SK-N-SH (cell line): ENCODE measurements around the gene PPP2R3C. TPM values are rescaled to one million over a fixed set of nuclear protein-coding genes. Genes with fewer than 3 reads are reported as not detected.

Experiments used
- CTCF ChIA-PET: fragments of 300-600, 350-600 bp; formaldehyde crosslinking; extraction: SDS; loops from one replicate; lab custom pipeline; 2021; lab: Yijun Ruan, JAX
- POLR2A ChIA-PET: fragments of 350-600 bp; sonication (Branson Sonifier 250); formaldehyde crosslinking; extraction: SDS; loops from one replicate; lab custom pipeline; 2020; ENCODE audit warnings: antibody characterized with exemption, inconsistent platforms; lab: Yijun Ruan, JAX
- DNase-seq: peaks from one replicate; pipeline ENCODE4 v3.0.0; 2012
- H2AFZ ChIP-seq: fragments of 200-600 bp; sonication (generic); 2 replicates; pipeline ENCODE4 v1.8.1; 2016; ENCODE audit warnings: antibody characterized with exemption, mild to moderate bottlenecking, low read depth
- H3F3A ChIP-seq: fragments of 200-600 bp; sonication (generic); replicated peaks from 2 replicates; pipeline ENCODE3; 2016; ENCODE audit warnings: antibody characterized with exemption, mild to moderate bottlenecking; ENCODE audit not compliant: insufficient read depth
- H3K27ac ChIP-seq, 2 experiments: fragments of 200-500 bp in 1 of 2; fragments of 200-600 bp in 1 of 2; sonication (Bioruptor generic) in 1 of 2; sonication (generic), shearing (Covaris generic) in 1 of 2; 2 replicates each; pipeline versions ENCODE4 v1.5.1 to v1.6.1; 2014 to 2016; ENCODE audit warnings: low read depth in 2 of 2, inconsistent platforms in 1 of 2, low read length in 1 of 2, mild to moderate bottlenecking in 1 of 2, mixed read lengths in 1 of 2
- H3K27me3 ChIP-seq: fragments of 200-600 bp; sonication (generic), shearing (Covaris generic); 2 replicates; pipeline ENCODE4 v1.6.1; 2016; ENCODE audit warnings: mixed run types; ENCODE audit not compliant: insufficient read depth
- H3K36me3 ChIP-seq, 2 experiments: fragments of 200-500 bp in 1 of 2; fragments of 200-600 bp in 1 of 2; sonication (Bioruptor generic) in 1 of 2; sonication (generic) in 1 of 2; replicated peaks in 1 of 2; 2 replicates each; pipeline versions ENCODE3 to v1.5.1; 2014 to 2016; ENCODE audit warnings: low read length in 1 of 2, mild to moderate bottlenecking in 1 of 2; ENCODE audit not compliant: insufficient read depth in 2 of 2, control insufficient read depth in 1 of 2
- H3K4me1 ChIP-seq, 2 experiments: fragments of 200-500 bp in 1 of 2; fragments of 200-600 bp in 1 of 2; sonication (Bioruptor generic) in 1 of 2; sonication (generic), shearing (Covaris generic) in 1 of 2; 2 replicates each; pipeline versions ENCODE4 v1.5.1 to v1.6.1; 2014 to 2016; ENCODE audit warnings: low read depth in 1 of 2, low read length in 1 of 2, mixed run types in 1 of 2; ENCODE audit not compliant: insufficient read depth in 2 of 2, control insufficient read depth in 1 of 2
- H3K4me2 ChIP-seq: fragments of 200-600 bp; sonication (generic), shearing (Covaris generic); 2 replicates; pipeline ENCODE4 v1.6.1; 2017; ENCODE audit warnings: mixed run types
- H3K4me3 ChIP-seq, 2 experiments: fragments of 200-500 bp in 1 of 2; fragments of 200-600 bp in 1 of 2; sonication (Bioruptor generic) in 1 of 2; sonication (generic), shearing (Covaris generic) in 1 of 2; 2 replicates each; pipeline versions ENCODE4 v1.5.1 to v1.8.1; 2014 to 2016; ENCODE audit warnings: low read depth in 2 of 2, inconsistent platforms in 1 of 2, low read length in 1 of 2, mild to moderate bottlenecking in 1 of 2, mixed read lengths in 1 of 2, moderate library complexity in 1 of 2
- H3K79me2 ChIP-seq: fragments of 200-600 bp; sonication (generic); 2 replicates; pipeline ENCODE4 v1.8.1; 2017; ENCODE audit warnings: mild to moderate bottlenecking; ENCODE audit not compliant: insufficient read depth
- H3K9ac ChIP-seq: fragments of 200-600 bp; sonication (generic); 2 replicates; pipeline ENCODE4 v1.6.1; 2017; ENCODE audit warnings: mixed run types
- H3K9me2 ChIP-seq: fragments of 200-600 bp; sonication (generic); 2 replicates; pipeline ENCODE4 v1.6.1; 2017; ENCODE audit warnings: mixed run types
- H3K9me3 ChIP-seq: fragments of 200-600 bp; sonication (generic); 2 replicates; pipeline ENCODE4 v1.6.1; 2017; ENCODE audit warnings: mixed run types, mild to moderate bottlenecking, moderate library complexity
- H4K20me1 ChIP-seq: fragments of 200-600 bp; sonication (generic); 2 replicates; pipeline ENCODE4 v1.6.1; 2017; ENCODE audit warnings: mild to moderate bottlenecking, mixed run types; ENCODE audit not compliant: insufficient read depth
- CHD2 ChIP-seq: fragments of 150-350 bp; IDR thresholded peaks from 2 replicates; pipeline ENCODE4 v1.6.1; 2018; ENCODE audit warnings: low read length; ENCODE audit not compliant: partially characterized antibody
- ELF1 ChIP-seq: IDR thresholded peaks from 2 replicates; pipeline ENCODE4 v1.4.0; 2012
- EP300 ChIP-seq, 2 experiments: IDR thresholded peaks; 2 replicates each; pipeline versions ENCODE4 v1.4.0 to v1.6.1; 2012; ENCODE audit warnings: borderline replicate concordance in 1 of 2, low read depth in 1 of 2, low read length in 1 of 2
- GABPA ChIP-seq: IDR thresholded peaks from 2 replicates; pipeline ENCODE4 v1.4.0; 2012; ENCODE audit warnings: low read depth, mild to moderate bottlenecking
- GATA2 ChIP-seq: sonication (generic); formaldehyde crosslinking; IDR thresholded peaks from 2 replicates; pipeline ENCODE4 v1.5.0; 2020; ENCODE audit warnings: mild to moderate bottlenecking, missing genetic modification reagents
- MEF2A ChIP-seq: IDR thresholded peaks from 2 replicates; pipeline ENCODE4 v1.4.0; 2012; ENCODE audit warnings: low read depth, borderline replicate concordance
- MXI1 ChIP-seq: IDR thresholded peaks from 2 replicates; pipeline ENCODE4 v1.6.1; 2012; ENCODE audit warnings: mild to moderate bottlenecking, low read depth, low read length, improper control_type of control experiment
- NFIC ChIP-seq: IDR thresholded peaks from 2 replicates; pipeline ENCODE4 v1.4.0; 2012; ENCODE audit warnings: borderline replicate concordance
- RFX5 ChIP-seq: IDR thresholded peaks from 2 replicates; pipeline ENCODE4 v1.6.1; 2012; ENCODE audit warnings: mild to moderate bottlenecking, improper control_type of control experiment, low read length
- RXRA ChIP-seq: IDR thresholded peaks from 2 replicates; pipeline ENCODE4 v1.4.0; 2012; ENCODE audit warnings: low read depth, mild to moderate bottlenecking, borderline replicate concordance
- SMC3 ChIP-seq: IDR thresholded peaks from 2 replicates; pipeline ENCODE4 v1.6.1; 2012; ENCODE audit warnings: low read depth, low read length, improper control_type of control experiment
- TAF1 ChIP-seq: IDR thresholded peaks from 2 replicates; pipeline ENCODE4 v1.6.1; 2012; ENCODE audit warnings: low read depth, mild to moderate bottlenecking, low read length, moderate library complexity, borderline replicate concordance
- TCF12 ChIP-seq: IDR thresholded peaks from 2 replicates; pipeline ENCODE4 v1.4.0; 2012
- YY1 ChIP-seq: IDR thresholded peaks from 2 replicates; pipeline ENCODE4 v1.4.0; 2012; ENCODE audit warnings: low read depth, mild to moderate bottlenecking
- WGBS: methylation state at CpG from one replicate; pipeline ENCODE4 v1.1.6; 2017; ENCODE audit warnings: low lambda C conversion rate; 5-methylcytosine and 5-hydroxymethylcytosine counted together
- polyA plus RNA-seq, 3 experiments: library from polyadenylated mRNA; depleted of rRNA; stranded (reverse); fragments of >200 nt; gene quantifications; 2 replicates each; pipeline ENCODE4 v1.2.3, GENCODE V29; 2012
- TF ChIP-seq, protein P1 (sequence below): fragments of 150-350 bp; IDR thresholded peaks from 2 replicates; pipeline ENCODE4 v1.6.1; 2016; ENCODE audit warnings: mild to moderate bottlenecking, low read depth, low read length
- TF ChIP-seq, protein P2 (sequence below): IDR thresholded peaks from 2 replicates; pipeline ENCODE4 v1.4.0; 2012; ENCODE audit warnings: low read depth, borderline replicate concordance
- TF ChIP-seq, protein P3 (sequence below): fragments of 150-350 bp; IDR thresholded peaks from 2 replicates; pipeline ENCODE4 v1.6.1; 2017; ENCODE audit warnings: antibody characterized with exemption, low read length, low read depth, borderline replicate concordance
- TF ChIP-seq, protein P4 (sequence below): IDR thresholded peaks from 2 replicates; pipeline ENCODE4 v1.6.1; 2012; ENCODE audit warnings: mild to moderate bottlenecking, low read depth, low read length, moderate library complexity

PPP2R3C gene
- polyA plus RNA-seq, 1 of the 3 experiments (the other 2 are of a cell fraction): 6.2 TPM

DNA sequence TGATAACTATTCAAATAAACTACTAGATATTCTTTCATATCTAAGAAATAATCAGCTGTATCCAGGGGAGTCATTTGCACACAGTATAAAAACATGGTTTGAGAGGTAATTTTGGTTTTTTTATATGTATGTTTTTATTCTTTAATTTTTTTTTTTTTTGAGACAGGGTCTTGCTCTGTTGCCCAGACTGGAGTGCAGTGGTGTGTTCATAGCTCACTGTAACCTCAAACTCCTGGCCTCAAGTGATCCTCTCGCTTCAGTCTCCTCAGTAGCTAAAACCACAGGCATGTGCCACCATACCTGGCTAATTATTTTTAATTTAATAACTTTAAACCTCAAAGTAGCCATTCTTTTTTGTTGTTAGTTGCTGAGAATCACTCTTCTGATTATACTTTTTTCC lies 2.3 kb upstream of the PPP2R3C start:
- TF ChIP-seq, protein P1, sequence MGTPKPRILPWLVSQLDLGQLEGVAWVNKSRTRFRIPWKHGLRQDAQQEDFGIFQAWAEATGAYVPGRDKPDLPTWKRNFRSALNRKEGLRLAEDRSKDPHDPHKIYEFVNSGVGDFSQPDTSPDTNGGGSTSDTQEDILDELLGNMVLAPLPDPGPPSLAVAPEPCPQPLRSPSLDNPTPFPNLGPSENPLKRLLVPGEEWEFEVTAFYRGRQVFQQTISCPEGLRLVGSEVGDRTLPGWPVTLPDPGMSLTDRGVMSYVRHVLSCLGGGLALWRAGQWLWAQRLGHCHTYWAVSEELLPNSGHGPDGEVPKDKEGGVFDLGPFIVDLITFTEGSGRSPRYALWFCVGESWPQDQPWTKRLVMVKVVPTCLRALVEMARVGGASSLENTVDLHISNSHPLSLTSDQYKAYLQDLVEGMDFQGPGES: no peak
- TF ChIP-seq GATA2 (CRISPR knock-in tag) (no peak), RXRA (no peak), GABPA (no peak), RFX5 (no peak), EP300 (IDR thresholded peaks at IDR 0.05; ENCODE audit: borderline replicate concordance in 1 of 2, low read depth in 1 of 2, low read length in 1 of 2) (no peak), MXI1 (no peak), YY1 (no peak), CHD2 (no peak), SMC3 (no peak), NFIC (no peak), MEF2A (no peak), TCF12 (no peak), TAF1 (no peak), ELF1 (no peak)
- TF ChIP-seq, protein P2, sequence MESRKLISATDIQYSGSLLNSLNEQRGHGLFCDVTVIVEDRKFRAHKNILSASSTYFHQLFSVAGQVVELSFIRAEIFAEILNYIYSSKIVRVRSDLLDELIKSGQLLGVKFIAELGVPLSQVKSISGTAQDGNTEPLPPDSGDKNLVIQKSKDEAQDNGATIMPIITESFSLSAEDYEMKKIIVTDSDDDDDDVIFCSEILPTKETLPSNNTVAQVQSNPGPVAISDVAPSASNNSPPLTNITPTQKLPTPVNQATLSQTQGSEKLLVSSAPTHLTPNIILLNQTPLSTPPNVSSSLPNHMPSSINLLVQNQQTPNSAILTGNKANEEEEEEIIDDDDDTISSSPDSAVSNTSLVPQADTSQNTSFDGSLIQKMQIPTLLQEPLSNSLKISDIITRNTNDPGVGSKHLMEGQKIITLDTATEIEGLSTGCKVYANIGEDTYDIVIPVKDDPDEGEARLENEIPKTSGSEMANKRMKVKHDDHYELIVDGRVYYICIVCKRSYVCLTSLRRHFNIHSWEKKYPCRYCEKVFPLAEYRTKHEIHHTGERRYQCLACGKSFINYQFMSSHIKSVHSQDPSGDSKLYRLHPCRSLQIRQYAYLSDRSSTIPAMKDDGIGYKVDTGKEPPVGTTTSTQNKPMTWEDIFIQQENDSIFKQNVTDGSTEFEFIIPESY: no peak
- TF ChIP-seq, protein P3, sequence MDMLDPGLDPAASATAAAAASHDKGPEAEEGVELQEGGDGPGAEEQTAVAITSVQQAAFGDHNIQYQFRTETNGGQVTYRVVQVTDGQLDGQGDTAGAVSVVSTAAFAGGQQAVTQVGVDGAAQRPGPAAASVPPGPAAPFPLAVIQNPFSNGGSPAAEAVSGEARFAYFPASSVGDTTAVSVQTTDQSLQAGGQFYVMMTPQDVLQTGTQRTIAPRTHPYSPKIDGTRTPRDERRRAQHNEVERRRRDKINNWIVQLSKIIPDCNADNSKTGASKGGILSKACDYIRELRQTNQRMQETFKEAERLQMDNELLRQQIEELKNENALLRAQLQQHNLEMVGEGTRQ: no peak
- TF ChIP-seq, protein P4, sequence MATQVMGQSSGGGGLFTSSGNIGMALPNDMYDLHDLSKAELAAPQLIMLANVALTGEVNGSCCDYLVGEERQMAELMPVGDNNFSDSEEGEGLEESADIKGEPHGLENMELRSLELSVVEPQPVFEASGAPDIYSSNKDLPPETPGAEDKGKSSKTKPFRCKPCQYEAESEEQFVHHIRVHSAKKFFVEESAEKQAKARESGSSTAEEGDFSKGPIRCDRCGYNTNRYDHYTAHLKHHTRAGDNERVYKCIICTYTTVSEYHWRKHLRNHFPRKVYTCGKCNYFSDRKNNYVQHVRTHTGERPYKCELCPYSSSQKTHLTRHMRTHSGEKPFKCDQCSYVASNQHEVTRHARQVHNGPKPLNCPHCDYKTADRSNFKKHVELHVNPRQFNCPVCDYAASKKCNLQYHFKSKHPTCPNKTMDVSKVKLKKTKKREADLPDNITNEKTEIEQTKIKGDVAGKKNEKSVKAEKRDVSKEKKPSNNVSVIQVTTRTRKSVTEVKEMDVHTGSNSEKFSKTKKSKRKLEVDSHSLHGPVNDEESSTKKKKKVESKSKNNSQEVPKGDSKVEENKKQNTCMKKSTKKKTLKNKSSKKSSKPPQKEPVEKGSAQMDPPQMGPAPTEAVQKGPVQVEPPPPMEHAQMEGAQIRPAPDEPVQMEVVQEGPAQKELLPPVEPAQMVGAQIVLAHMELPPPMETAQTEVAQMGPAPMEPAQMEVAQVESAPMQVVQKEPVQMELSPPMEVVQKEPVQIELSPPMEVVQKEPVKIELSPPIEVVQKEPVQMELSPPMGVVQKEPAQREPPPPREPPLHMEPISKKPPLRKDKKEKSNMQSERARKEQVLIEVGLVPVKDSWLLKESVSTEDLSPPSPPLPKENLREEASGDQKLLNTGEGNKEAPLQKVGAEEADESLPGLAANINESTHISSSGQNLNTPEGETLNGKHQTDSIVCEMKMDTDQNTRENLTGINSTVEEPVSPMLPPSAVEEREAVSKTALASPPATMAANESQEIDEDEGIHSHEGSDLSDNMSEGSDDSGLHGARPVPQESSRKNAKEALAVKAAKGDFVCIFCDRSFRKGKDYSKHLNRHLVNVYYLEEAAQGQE: no peak
- Histone ChIP-seq H3K27ac (peak overlapping the region in 1 of 2 experiments; percentile 98; a peak in 1 of 4 replicates), H3K4me1 (peaks cover 8 to 12% of the 10 kb centered on the region in 2 experiments; a peak in 3 of 4 replicates), H2AFZ (no peak overlapping the region), H3K9me2 (no peaks in the 10 kb centered on the region), H4K20me1 (no peaks in the 10 kb centered on the region), H3K36me3 (peaks cover 0 to 15% of the 10 kb centered on the region in 2 experiments), H3K9me3 (no peaks in the 10 kb centered on the region), H3K9ac (no peak overlapping the region), H3K27me3 (no peaks in the 10 kb centered on the region), H3K4me3 (no peak overlapping the region), H3K4me2 (peak overlapping the region; percentile 86), H3K79me2 (peaks cover 55% of the 10 kb centered on the region; the same call in 1 of the 2 replicates), H3F3A (peaks cover 6% of the 10 kb centered on the region)
- CTCF ChIA-PET: interaction anchor here (1.0 to 2.0 kb wide), 2 partner anchors 17 to 281 kb away, joined by 4 to 8 read pairs; partner anchors contain the start of gene NFKBIA
- POLR2A ChIA-PET: interaction anchor here (1.7 kb wide), 1 partner anchor 702 kb away, joined by 4 read pairs; the partner anchor contains the start of gene BRMS1L
- DNase-seq: no peak
- 94% methylated on average over 1 of the region's 1 CpG for WGBS
